ENCODE measurements around the gene MARCO. TPM values are rescaled to one million over a fixed set of nuclear protein-coding genes. Genes with fewer than 3 reads are reported as not detected.

Gene MARCO
- total RNA-seq, 1 donor from 2014 or later: not detected

DNA sequence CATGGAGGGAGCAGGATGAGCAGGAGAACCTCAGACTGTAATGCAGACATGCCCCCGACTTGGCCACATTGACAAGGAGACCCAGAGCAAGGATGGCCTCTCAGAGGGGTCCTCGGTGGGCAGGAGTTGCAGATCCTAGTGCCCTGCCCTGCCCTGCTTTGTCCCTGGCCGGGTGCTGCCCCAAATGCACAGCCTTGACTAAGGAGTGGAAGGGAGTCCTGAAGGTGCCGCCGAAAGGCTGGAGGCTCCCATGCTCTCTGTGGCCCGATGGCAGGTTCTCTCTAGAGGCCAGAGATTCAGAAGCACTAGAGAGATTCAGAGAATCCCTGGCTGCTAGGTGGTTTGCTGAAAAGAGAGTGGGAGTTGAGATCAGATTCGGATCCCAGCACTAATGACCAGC, 64.4 kb downstream of the MARCO start:
- no peak overlapping the region for H2AFZ ChIP-seq (ENCODE audit: low read depth, low read length)
- H3K4me2 ChIP-seq (ENCODE audit: low read length): no peak overlapping the region
- H3K27me3 ChIP-seq (ENCODE audit: insufficient read depth, low read length): peaks cover 5% of the 10 kb centered on the region
- H3K79me2 ChIP-seq (ENCODE audit: insufficient read depth, low read length): no peaks in the 10 kb centered on the region
- Mint-ChIP-seq H3K27me3 (ENCODE audit: low read depth, unreplicated experiment) (peaks cover 57% of the 10 kb centered on the region), H3K4me1 (ENCODE audit: low read depth, unreplicated experiment) (no peaks in the 10 kb centered on the region), H3K27ac (ENCODE audit: unreplicated experiment) (no peak overlapping the region), H3K4me3 (ENCODE audit: unreplicated experiment) (no peak overlapping the region), H3K36me3 (ENCODE audit: low read depth, unreplicated experiment) (peaks cover 3% of the 10 kb centered on the region), H3K9me3 (ENCODE audit: unreplicated experiment) (peaks cover 19% of the 10 kb centered on the region)
- H3K4me3 ChIP-seq (ENCODE audit: insufficient read depth, low read depth, low read length): no peak overlapping the region
- FAIRE-seq: no peak
- no peaks in the 10 kb centered on the region for H3K36me3 ChIP-seq (ENCODE audit: insufficient read depth, low read length)
- no peak overlapping the region for H3K9ac ChIP-seq (ENCODE audit: low read length)
- no peak overlapping the region for H3K27ac ChIP-seq (ENCODE audit: low read depth, low read length)
- H4K20me1 ChIP-seq (ENCODE audit: insufficient read depth, low read length): no peaks in the 10 kb centered on the region
- no peak for TF ChIP-seq EZH2 (IDR thresholded peaks at IDR 0.05; ENCODE audit: insufficient read depth, low read length)
- TF ChIP-seq, protein P1, sequence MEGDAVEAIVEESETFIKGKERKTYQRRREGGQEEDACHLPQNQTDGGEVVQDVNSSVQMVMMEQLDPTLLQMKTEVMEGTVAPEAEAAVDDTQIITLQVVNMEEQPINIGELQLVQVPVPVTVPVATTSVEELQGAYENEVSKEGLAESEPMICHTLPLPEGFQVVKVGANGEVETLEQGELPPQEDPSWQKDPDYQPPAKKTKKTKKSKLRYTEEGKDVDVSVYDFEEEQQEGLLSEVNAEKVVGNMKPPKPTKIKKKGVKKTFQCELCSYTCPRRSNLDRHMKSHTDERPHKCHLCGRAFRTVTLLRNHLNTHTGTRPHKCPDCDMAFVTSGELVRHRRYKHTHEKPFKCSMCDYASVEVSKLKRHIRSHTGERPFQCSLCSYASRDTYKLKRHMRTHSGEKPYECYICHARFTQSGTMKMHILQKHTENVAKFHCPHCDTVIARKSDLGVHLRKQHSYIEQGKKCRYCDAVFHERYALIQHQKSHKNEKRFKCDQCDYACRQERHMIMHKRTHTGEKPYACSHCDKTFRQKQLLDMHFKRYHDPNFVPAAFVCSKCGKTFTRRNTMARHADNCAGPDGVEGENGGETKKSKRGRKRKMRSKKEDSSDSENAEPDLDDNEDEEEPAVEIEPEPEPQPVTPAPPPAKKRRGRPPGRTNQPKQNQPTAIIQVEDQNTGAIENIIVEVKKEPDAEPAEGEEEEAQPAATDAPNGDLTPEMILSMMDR (IDR thresholded peaks at IDR 0.05; ENCODE audit: insufficient read depth, low read depth, low read length): no peak
- peaks cover 3% of the 10 kb centered on the region for H3K9me3 ChIP-seq (ENCODE audit: insufficient read depth, low read depth, low read length)
- no peaks in the 10 kb centered on the region for H3K4me1 ChIP-seq (ENCODE audit: insufficient read depth, low read length)
- DNase-seq (ENCODE audit: low read depth): no peak

DNA sequence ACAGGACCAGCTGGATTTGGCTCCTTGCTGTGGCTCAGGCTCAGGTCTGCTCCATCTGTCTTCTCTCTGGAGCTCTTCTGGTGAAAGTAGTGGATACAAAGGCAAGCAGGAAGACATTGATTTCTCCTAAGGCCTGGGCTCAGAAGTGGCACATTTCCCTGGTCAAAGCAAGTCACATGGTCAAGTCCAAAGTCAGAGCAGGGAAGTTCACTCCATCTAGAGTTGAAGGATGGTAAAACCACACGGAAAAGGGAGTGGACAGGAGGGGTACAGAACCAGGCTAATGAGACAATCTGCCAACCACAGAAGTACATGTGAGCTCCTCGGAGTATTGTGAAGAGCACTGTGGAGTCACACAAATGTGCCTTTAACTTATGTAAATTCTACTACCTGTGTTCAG, 66.1 kb downstream of the MARCO start:
- no peaks in the 10 kb centered on the region for H4K20me1 ChIP-seq (ENCODE audit: insufficient read depth, low read length)
- no peaks in the 10 kb centered on the region for H3K4me1 ChIP-seq (ENCODE audit: insufficient read depth, low read length)
- no peak overlapping the region for H3K27ac Mint-ChIP-seq (ENCODE audit: unreplicated experiment)
- no peak for DNase-seq (ENCODE audit: low read depth)
- H3K4me3 Mint-ChIP-seq (ENCODE audit: unreplicated experiment): no peak overlapping the region
- H3K79me2 ChIP-seq (ENCODE audit: insufficient read depth, low read length): no peaks in the 10 kb centered on the region
- peaks cover 11% of the 10 kb centered on the region for H3K9me3 Mint-ChIP-seq (ENCODE audit: unreplicated experiment)
- no peak overlapping the region for H3K4me2 ChIP-seq (ENCODE audit: low read length)
- no peaks in the 10 kb centered on the region for H3K36me3 ChIP-seq (ENCODE audit: insufficient read depth, low read length)
- H3K9me3 ChIP-seq (ENCODE audit: insufficient read depth, low read depth, low read length): peaks cover 3% of the 10 kb centered on the region
- no peak for TF ChIP-seq EZH2 (IDR thresholded peaks at IDR 0.05; ENCODE audit: insufficient read depth, low read length)
- TF ChIP-seq, protein P1 (IDR thresholded peaks at IDR 0.05; ENCODE audit: insufficient read depth, low read depth, low read length): no peak
- H3K27ac ChIP-seq (ENCODE audit: low read depth, low read length): no peak overlapping the region
- FAIRE-seq: no peak
- no peak overlapping the region for H2AFZ ChIP-seq (ENCODE audit: low read depth, low read length)
- no peaks in the 10 kb centered on the region for H3K4me1 Mint-ChIP-seq (ENCODE audit: low read depth, unreplicated experiment)
- H3K27me3 Mint-ChIP-seq (ENCODE audit: low read depth, unreplicated experiment): peaks cover 59% of the 10 kb centered on the region
- H3K4me3 ChIP-seq (ENCODE audit: insufficient read depth, low read depth, low read length): no peak overlapping the region
- H3K36me3 Mint-ChIP-seq (ENCODE audit: low read depth, unreplicated experiment): peaks cover 3% of the 10 kb centered on the region
- H3K9ac ChIP-seq (ENCODE audit: low read length): no peak overlapping the region
- peaks cover 5% of the 10 kb centered on the region for H3K27me3 ChIP-seq (ENCODE audit: insufficient read depth, low read length)

DNA sequence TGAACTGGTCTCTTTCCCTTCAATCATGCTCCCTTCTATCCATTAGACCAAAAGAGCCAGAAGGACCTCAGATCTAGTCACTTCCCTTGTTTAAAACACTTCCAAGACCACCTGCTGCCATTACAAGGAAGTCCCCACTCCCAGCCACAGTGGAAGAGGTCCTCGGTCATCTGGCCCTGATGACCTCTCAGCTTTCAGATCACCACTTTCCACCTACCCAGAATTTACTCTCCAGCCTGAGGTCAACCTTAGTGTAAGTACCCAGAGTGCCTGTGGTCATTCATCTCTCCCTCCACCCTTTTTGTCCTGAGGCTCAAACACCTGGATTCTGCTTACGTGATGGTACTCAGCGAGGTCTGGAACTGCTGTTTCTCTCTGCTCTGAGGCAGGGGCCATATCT, 67.1 kb downstream of the MARCO start:
- TF ChIP-seq, protein P1 (IDR thresholded peaks at IDR 0.05; ENCODE audit: insufficient read depth, low read depth, low read length): no peak
- no peak for TF ChIP-seq EZH2 (IDR thresholded peaks at IDR 0.05; ENCODE audit: insufficient read depth, low read length)
- no peak for DNase-seq (ENCODE audit: low read depth)
- H3K9ac ChIP-seq (ENCODE audit: low read length): no peak overlapping the region
- FAIRE-seq: no peak
- H3K4me1 Mint-ChIP-seq (ENCODE audit: low read depth, unreplicated experiment): no peaks in the 10 kb centered on the region
- no peaks in the 10 kb centered on the region for H3K36me3 ChIP-seq (ENCODE audit: insufficient read depth, low read length)
- no peaks in the 10 kb centered on the region for H3K4me1 ChIP-seq (ENCODE audit: insufficient read depth, low read length)
- H4K20me1 ChIP-seq (ENCODE audit: insufficient read depth, low read length): no peaks in the 10 kb centered on the region
- H2AFZ ChIP-seq (ENCODE audit: low read depth, low read length): no peak overlapping the region
- H3K36me3 Mint-ChIP-seq (ENCODE audit: low read depth, unreplicated experiment): peaks cover 3% of the 10 kb centered on the region
- peaks cover 67% of the 10 kb centered on the region for H3K27me3 Mint-ChIP-seq (ENCODE audit: low read depth, unreplicated experiment)
- peaks cover 3% of the 10 kb centered on the region for H3K9me3 ChIP-seq (ENCODE audit: insufficient read depth, low read depth, low read length)
- H3K27ac ChIP-seq (ENCODE audit: low read depth, low read length): no peak overlapping the region
- H3K9me3 Mint-ChIP-seq (ENCODE audit: unreplicated experiment): peaks cover 11% of the 10 kb centered on the region
- H3K4me2 ChIP-seq (ENCODE audit: low read length): no peak overlapping the region
- peaks cover 5% of the 10 kb centered on the region for H3K27me3 ChIP-seq (ENCODE audit: insufficient read depth, low read length)
- no peak overlapping the region for H3K4me3 Mint-ChIP-seq (ENCODE audit: unreplicated experiment)
- H3K27ac Mint-ChIP-seq (ENCODE audit: unreplicated experiment): no peak overlapping the region
- H3K79me2 ChIP-seq (ENCODE audit: insufficient read depth, low read length): no peaks in the 10 kb centered on the region
- H3K4me3 ChIP-seq (ENCODE audit: insufficient read depth, low read depth, low read length): no peak overlapping the region

Measured in astrocyte (in vitro differentiated cells and primary cell).